ENCODE measurements around the gene ABCA6.

Gene ABCA6

DNA sequence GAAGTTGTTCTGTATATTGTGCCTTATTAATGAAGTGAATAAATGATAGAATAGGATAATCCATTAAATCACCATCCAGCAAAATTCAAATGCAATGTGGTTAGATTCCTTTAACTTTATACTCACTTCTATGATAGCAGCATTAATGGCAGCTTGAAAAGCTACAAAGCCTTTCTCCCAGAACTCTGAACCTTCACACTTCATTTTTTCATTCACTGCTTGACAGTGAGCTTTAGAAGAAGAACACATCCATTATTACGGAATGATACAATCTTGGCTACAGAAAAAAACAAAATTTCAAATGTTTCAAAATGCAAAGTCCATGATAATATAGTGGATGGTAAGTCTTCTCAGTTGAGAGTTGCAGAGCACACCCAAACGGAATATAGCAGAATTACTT, 97.3 kb downstream of the ABCA6 start:
- TF ChIP-seq, protein P1, sequence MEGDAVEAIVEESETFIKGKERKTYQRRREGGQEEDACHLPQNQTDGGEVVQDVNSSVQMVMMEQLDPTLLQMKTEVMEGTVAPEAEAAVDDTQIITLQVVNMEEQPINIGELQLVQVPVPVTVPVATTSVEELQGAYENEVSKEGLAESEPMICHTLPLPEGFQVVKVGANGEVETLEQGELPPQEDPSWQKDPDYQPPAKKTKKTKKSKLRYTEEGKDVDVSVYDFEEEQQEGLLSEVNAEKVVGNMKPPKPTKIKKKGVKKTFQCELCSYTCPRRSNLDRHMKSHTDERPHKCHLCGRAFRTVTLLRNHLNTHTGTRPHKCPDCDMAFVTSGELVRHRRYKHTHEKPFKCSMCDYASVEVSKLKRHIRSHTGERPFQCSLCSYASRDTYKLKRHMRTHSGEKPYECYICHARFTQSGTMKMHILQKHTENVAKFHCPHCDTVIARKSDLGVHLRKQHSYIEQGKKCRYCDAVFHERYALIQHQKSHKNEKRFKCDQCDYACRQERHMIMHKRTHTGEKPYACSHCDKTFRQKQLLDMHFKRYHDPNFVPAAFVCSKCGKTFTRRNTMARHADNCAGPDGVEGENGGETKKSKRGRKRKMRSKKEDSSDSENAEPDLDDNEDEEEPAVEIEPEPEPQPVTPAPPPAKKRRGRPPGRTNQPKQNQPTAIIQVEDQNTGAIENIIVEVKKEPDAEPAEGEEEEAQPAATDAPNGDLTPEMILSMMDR (IDR thresholded peaks at IDR 0.05; ENCODE audit: low read depth, low read length): no peak
- H3K4me3 ChIP-seq (ENCODE audit: low read depth, low read length): no peak overlapping the region

DNA sequence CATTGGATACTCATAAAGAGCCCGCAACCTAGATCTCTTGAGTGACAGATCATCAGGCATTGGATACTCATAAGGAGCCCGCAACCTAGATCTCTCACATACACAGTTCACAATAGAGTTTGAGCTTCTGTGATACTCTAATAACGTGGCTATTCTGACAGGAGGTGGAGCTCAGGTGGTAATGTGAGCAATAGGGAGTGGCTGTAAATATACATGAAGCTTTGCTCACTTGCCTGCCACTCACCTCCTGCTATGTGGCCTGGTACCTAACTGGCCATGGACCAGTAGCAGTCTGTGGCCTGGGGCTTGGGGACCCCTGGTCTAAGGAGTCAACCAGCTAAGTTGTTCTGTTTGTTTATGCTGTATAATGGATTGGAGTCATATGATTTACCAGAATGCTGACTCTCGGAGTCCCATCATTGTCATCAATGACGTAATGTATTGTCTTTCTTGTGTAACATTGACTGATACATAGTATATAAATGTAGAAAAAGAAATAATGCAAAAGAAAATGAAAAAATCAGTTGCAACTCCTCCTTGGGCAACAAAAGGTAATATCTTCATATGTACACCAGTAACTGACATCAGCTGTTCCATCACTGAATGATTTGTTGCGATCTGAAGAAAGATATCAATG, 98.5 kb downstream of the ABCA6 start:
- TF ChIP-seq, protein P1 (IDR thresholded peaks at IDR 0.05; ENCODE audit: low read depth, low read length): no peak

DNA sequence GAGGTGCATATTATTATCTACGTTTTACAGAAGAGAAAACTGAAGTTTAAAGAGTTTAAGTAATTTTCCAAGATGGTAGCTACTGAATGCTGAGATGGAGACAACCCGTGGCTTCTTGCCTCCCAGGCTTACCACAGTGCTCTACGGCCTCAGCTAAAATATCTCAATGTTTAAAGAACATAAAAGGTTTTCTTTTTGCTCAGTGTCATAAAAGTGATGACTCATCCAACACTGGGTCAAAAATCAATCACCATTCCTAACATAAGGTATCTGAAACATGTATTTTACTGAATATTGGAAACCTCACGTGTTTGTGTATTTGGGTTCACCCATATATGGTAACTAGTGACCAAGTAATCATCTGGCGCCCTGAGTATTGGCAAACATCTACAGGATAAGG, 99.4 kb downstream of the ABCA6 start:
- H3K4me3 ChIP-seq (ENCODE audit: low read depth, low read length): no peak overlapping the region
- TF ChIP-seq, protein P1 (IDR thresholded peaks at IDR 0.05; ENCODE audit: low read depth, low read length): no peak

More for the DNA sequence above, 98.5 kb downstream of the ABCA6 start:
- no peak overlapping the region for H3K4me3 ChIP-seq (ENCODE audit: low read depth, low read length)

DNA sequence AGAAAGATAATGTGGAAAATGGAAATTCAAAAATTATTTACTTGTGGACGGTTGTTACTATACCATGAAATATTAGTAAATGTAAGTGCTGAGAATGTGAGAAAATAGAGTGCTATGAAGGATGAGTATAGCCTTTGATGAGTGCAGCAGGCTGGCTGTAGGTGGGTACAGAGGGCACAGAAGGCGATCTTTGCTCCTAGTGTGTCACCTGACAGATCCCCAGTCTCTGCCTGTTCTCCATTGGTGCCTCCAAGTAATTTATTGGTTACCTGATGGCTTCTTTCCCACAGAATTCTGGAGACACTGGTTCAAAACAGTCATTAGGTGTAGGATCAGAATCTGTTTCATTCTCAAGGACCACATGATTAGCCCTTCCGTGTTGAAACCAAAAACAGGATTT, 109.9 kb downstream of the ABCA6 start:
- TF ChIP-seq, protein P1 (IDR thresholded peaks at IDR 0.05; ENCODE audit: low read depth, low read length): no peak
- no peak overlapping the region for H3K4me3 ChIP-seq (ENCODE audit: low read depth, low read length)

DNA sequence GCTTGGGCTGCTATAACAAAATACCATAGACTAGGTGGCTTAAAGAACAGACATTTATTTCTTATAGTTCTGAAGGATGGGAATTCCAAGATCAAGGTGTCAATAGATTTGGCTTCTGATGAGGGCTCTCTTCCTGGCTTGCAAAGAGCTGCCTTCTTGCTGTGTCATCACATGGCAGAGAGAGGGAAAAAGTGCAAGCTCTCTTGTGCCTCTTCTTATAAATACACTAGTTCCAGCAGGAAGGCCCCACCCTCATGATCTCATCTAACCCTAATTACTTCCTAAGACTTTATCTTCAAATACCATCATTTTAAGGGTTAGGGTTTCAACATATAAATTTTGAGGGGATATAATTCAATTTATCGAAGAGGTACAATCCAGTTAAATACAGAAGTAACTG, 111.5 kb downstream of the ABCA6 start:
- H3K4me3 ChIP-seq (ENCODE audit: low read depth, low read length): no peak overlapping the region
- TF ChIP-seq, protein P1 (IDR thresholded peaks at IDR 0.05; ENCODE audit: low read depth, low read length): no peak
